GM19463 (cell line): Measurements from ENCODE around the gene NLRC5.
"Not testable (repeated sequence)": the region's sequence is repeated elsewhere in the genome, so short reads cannot be mapped to it uniquely, and the experiment has no call there.

Experiments
- ATAC-seq: cut with Tn5 transposase; IDR thresholded peaks from one replicate; pipeline ENCODE4 v1.9.1; 2021; ENCODE audit warnings: mild to moderate bottlenecking, moderate library complexity; ENCODE audit not compliant: unreplicated experiment

Gene NLRC5

DNA sequence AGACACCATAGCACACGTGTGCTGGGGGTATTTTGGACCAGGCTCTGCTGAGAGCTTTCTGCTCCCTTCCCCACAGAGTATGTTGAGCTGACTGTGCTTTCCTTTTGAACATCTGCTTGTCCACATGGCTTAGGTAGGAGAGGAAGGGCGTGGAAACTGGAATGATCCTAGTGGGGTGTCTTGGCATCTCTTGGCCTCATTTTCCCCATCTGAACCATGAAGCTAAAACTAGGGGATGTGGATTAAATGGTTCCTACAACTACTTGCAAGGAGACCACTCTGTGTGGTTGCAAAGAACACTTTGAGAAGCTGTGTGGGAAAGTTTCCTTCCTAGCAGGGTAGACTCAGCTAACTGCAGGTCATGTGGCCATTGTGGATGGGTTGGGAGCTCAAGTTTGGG lies 6.7 kb upstream of the NLRC5 start:
- no peak for ATAC-seq

DNA sequence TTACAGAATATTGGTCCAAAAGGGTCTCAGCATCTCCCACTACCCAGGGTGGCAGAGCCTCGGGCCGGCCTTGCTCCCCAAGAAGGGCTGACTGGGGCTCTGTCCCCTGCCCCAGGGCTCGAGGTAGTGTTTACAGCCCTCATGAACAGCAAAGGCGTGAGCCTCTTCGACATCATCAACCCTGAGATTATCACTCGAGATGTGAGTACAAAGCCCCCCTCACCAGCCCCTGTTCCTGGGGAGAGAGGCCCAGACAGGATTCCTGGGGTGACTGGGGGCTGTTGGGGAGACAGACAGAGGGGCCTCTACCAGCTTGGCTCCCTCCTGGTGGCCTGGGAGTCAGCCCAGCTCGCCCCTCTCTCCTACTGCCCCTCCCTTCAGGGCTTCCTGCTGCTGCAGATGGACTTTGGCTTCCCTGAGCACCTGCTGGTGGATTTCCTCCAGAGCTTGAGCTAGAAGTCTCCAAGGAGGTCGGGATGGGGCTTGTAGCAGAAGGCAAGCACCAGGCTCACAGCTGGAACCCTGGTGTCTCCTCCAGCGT lies 6.1 kb upstream of the NLRC5 start:
- no peak for ATAC-seq

DNA sequence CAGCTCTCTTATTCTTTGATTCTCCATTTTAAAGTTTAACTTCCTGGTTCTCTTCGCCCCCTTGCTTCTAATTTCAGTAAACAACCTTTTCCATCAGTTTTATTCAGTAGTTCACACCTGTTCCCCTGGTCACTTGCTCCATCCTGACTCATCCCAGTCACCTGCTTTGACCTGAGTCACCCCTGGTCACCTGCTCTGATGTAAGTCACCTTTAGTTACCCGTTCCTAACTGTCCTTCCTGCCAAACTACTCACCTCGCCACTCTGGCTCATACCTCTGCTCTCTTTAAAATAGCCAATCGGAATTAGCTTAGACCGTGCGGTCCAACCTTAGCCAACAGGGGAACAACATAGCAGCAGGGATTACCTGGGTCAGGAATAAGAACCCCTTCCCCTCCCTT lies 4.7 kb upstream of the NLRC5 start:
- no peak for ATAC-seq

DNA sequence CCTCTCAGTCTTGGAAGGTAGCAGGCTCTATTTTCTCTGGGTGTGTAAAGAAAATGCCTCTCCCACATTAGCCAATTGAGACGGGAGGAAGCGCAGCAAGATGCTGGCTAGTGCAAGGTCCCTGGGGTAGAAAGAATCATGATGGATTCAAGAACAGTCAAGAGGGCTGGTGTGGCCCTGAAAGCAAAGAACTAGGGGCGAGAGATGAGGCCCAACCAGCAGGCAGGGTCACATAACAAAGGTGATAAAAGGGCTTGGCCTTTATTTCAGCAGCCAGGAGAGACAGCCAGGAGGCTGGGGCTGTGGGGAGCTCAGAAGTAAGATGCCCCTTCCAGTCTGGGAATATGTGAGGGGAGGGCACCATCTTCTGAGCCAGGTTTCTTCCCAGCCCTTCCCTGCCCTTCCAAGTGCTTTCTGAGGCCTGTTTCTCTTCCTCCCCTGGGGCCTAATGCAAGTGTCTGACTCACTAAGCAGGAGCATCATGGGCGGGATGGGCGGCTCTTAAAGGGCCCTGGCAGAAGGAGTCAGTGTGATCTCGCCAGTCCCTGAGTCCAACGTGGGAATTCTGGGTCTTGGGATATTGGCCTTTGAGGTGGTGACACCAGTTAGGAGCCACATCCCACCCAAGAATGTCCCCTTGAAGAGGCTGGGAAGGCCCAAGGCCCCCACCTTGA lies 3.9 kb upstream of the NLRC5 start:
- no peak for ATAC-seq

DNA sequence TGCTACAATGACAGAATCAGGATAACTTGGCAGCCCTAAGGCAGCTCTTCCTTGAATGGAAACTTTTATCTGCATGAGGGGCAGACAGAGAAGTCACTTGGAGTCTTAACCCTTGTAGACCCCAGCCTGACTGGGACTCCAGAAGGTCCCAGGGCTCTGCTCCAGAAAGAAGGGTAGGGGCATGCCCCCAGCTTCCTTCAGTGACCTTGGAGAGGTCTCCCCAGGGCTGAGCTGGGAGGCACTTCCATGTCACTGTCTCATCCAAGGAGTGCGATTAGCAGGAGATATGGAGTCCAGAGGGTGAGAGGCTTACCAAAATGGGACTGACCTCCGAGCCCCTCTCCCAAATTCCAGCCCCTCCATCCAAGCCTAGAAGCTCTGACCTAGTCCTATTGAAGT lies 3.4 kb upstream of the NLRC5 start:
- no peak for ATAC-seq

DNA sequence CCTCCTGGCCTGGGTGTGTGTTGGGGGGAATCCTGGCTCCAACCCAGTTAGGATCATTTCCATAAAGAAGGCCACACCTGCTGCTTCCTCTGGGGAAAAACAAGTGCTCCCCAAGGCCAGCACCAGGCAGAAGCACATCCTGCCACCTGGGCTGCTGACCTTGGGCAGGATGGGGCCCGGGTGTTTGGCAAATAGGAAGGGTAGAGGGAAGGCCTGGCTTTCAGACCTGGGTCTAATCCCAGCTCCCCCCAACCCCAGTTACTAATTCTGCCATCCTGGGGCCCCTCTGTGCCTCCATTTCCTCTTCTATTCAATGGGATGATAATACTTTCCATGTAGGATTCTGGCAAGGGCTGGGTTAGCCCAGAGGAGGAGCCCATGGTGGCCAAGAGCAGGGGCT lies 3.0 kb upstream of the NLRC5 start:
- no peak for ATAC-seq

DNA sequence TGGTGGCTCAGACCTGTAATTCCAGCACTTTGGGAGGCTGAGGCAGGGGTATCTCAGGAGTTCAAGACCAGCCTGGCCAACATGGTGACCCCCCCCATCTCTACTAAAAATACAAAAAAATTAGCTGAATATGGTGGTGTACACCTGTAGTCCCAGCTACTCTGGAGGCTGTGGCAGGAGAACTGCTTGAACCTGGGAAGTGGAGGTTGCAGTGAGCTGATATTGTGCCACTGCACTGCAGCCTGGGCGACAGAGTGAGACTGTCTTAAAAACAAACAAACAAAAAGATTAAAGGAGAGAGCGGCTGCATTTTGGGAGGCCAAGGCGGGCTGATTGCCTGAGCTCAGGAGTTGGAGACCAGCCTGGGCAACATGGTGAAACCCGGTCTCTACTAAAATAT lies 2.4 kb upstream of the NLRC5 start:
- not testable (repeated sequence) for ATAC-seq

DNA sequence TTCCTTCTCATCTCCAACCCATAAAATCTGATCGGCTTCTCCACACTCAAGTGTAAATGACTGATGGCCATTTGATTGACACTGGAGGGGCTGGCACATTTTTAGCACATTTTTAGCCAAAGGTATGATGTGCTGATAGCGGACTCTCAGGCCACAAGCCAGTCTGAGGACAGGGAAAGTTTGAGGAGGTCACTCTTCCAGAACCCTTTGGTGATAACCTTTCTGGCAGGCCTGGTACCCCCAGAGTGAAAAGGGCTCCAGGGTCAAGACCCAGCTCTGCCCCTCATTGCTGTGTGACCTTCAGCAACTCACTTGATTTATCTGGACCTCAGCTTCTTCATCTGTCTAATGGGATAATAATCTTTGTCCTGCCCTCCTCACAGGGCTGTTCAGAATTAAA lies 1.7 kb upstream of the NLRC5 start:
- no peak for ATAC-seq

DNA sequence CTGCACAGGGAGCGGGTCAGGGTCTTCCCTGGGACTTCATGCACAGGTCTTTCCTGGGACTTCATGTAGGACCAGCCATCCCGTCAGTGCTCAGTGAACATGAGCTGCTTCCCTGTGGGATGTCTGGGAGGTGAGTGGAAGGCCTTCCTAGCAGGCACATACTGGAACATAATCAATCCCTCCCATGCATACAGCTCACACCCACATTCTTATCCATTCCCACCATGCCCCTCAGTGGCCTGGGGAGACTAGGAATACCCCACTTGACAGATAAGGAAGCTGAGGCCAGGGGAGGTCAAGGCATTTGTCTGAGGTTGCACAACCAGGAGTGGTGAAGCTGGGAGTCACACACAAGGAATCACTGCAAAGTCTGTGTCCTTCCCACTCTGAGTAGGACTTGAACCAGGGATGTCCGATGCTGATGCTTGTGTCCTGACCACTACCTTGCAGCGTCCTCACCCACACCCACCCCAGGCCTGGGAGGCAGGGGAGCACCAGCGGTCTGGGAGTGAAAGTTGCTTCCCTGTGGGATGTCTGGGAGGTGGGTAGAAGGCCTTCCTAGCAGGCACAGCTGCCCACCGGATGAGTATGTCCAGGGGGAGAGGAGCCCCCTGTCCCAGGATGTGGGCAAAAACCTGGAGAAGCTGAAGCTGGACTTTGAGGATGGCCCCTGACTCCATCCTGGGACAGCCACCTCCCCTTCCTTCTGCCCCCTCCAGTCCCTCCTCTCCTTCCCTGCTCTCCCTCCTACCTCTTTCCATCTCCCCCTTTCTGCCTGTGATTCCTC lies 1.0 kb upstream of the NLRC5 start:
- no peak for ATAC-seq

DNA sequence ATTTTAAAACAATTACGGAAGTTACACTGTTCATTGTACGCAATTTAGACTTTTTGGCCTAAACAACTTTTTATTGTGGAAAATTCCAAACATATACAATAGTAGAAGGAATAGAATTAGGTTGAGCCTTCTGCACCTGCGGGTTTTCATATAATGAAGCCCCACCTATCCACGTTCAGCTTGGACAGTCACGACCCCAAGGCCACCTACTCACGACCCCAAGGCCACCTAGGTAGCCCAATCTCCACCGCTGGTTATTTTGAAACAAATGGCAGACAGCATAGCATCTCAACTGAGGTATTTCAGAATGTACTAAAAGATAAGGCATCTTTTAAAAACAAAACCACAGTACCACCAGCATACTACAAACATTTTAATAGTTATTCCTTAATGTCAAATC lies 631 bp downstream of the NLRC5 start:
- no peak for ATAC-seq

DNA sequence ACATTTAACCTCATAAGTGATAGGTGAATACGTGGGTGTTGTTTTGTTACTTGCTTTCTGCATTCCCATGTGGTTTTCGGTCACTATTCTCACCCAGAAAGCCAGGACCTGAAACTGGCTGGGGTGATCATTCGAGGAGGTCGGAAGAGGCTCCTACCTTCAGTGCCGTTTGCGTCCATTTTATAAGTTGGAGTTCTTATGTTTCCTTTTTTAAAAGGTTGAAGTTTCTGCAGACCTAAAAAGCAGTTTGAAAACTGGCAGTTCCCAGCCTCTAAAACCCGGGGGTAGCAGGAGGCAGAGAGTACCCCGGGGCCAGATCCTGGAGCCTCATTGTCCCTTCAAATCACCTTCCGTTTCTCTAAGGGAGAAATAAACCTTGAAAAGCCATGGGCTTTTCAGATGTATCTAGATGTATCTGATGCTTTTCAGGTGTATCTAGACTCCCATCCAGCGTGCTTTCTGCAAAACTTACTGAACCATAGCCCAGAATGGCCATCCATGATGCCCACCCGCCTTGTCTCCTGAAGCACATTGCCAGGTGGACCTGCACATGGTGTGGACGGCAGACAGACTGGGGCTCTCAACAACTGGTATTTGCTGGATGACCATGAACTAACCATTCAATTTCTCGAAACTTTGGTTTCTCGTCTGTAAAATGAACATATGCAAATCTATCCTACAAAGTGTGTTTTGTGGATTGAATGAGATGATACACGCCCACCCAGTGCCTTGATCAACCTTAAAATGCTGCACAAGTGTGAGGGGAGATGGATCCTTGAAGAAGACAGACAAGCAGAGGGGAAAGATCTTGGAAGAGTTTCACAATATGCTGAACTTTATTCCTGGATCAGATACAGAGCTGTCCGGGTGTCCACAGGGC lies 1.3 kb downstream of the NLRC5 start:
- ATAC-seq = no peak

DNA sequence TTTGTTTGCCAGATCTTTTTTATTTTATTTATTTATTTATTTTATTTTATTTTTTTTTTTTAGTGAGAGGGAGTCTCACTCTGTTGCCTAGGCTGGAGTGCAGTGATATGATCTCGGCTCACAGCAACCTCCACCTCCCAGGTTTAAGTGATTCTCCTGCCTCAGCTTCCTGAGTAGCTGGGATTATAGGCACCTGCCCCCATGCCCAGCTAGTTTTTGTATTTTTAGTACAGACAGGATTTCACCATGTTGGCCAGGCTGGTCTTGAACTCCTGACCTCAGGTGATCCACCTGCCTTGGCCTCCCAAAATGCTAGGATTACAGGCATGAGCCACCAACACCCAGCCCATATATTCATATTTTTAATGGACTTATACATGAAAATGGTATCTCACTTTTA lies 3.1 kb downstream of the NLRC5 start:
- not testable (repeated sequence) for ATAC-seq

DNA sequence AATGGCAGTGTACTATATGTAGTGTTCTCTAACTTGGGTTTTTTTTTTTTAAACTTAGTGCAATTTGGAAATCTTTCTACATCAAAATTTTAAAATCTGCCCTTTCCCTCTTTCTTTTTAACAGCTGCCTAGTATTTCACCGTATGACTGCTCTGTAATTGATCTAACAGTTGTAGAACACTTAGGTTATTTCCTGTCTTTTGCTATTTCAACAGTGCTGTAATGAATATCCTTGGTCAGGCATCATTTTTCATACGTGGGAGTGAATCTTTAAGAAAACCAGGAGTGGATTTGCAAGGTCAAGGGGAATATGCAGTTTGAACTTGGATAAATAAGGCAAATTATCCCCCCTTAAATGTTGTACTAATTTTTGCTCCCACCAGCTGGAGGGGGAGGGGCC lies 3.8 kb downstream of the NLRC5 start:
- no peak for ATAC-seq

DNA sequence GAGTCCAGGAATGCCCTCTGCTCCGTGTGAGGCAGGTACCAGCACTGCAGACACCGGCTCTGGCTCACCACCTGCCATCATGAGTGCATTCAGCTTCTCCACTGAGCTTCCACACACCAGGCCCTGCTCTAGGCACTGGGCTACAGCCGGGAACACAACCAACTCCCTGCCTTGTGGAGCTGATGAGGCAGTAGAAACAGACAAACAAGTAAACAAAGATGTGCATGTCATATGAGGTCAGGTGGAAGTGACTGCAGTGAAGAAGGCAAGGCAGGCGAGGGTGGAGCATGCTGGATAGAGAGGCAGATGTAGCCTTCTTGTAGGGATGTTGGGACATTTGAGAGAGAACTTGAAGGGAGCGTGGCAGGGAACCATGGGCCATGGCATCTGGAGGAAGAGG lies 5.0 kb downstream of the NLRC5 start:
- ATAC-seq = no peak

DNA sequence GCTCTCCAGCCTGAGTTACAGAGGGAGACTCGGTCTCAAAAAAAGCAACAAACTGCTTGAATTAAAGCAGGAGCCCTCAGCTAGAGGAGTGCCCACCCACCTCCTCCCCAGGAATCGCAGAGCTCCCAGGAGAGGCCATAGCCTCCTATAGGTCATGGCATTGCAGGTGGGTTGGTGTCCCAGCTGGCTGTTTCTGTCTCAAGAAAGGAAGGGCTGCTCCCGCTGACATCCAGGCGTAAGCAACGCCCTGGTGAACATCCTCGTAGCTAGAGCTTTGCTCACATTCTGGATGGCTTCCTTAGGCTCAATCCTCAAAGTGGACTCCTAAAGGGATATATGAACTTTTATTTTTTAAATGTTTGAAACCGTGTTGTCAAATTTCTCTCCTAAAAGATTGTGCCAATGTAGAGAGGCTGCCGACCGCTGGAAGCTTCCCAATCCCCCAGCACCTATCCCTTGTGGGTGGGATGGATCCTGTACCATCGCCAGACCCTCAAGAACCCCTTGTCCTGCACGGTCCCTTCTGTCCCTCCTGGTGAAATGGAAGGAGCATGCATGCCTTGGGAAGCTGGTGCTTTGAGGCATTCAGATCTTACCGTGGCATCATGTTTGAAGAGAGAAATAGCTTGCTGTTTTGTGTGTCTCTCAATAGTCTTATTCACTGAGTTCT lies 5.9 kb downstream of the NLRC5 start:
- no peak for ATAC-seq

DNA sequence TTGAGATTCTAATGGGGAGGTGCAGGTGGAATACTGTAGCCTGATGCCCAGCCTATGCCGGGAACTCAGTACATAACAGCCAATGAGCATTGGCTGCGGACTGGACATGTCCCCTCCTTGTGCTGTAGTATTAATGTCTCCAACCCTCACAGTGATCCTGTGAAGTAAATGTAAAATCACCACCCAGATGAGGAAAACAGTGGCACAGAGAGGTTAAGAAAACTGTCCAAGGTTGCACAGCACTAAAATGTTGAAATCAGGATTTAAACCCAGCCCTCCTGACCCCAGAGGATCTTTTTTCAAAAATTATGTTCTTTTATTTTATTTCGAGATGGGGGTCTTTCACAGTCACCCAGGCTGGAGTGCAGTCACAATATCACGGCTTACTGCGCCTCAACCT lies 7.9 kb downstream of the NLRC5 start:
- ATAC-seq = no peak

DNA sequence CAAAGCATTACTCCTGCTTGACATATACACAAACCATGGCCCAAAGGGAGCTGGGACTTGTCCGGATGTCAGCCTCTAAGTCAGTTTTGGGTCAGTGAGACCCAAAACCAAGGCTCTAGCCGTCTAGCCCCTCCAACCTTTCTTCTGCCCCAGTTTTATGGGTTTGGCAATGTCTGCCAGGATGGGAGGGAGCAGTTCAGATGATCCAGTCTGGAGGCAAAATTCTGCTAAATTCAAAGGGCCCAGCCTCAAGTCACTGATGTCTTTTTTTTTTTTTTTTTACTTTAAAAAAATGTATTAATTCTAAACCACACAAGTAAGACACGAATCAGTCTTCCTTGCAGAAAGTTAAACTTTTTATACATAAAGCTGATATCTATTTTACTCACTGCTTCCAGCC lies 8.6 kb downstream of the NLRC5 start:
- no peak for ATAC-seq

DNA sequence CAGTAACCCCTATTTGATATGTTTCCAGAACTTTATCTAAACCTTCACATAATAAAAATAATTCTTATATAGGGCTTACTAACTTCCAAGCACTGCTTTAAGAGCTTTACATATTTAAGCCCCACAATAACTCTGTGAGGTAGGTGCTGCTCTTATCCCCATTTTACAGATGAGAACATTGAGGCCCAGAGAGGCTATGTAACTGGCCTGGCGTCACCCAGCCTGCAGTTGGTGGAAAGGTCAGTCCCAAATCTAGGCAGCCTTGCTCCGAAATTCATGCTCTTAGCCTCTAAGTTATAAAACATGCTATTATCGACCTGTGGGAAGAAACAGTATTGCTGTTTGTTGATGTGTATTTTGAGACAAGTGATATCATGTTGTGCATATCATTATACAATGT lies 9.0 kb downstream of the NLRC5 start:
- ATAC-seq = no peak

DNA sequence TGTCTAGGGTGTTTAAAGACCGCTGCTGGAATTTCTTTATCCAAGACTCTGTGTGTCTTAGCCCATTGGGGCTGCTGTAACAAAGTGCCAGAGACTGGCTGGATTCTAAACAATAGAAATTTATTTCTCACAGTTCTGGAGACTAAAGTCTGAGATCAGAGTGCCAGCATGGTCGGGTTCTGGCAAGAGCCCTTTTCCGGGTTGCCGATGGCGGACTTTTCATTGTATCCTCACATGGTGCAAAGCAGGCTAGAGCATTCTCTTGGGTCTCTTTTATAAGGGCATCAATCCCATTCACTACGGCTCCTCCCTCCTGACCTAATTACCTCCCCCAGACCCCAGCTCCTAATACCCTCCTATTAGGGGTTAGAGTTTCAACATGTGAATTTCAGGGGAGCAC lies 9.5 kb downstream of the NLRC5 start:
- ATAC-seq = no peak

DNA sequence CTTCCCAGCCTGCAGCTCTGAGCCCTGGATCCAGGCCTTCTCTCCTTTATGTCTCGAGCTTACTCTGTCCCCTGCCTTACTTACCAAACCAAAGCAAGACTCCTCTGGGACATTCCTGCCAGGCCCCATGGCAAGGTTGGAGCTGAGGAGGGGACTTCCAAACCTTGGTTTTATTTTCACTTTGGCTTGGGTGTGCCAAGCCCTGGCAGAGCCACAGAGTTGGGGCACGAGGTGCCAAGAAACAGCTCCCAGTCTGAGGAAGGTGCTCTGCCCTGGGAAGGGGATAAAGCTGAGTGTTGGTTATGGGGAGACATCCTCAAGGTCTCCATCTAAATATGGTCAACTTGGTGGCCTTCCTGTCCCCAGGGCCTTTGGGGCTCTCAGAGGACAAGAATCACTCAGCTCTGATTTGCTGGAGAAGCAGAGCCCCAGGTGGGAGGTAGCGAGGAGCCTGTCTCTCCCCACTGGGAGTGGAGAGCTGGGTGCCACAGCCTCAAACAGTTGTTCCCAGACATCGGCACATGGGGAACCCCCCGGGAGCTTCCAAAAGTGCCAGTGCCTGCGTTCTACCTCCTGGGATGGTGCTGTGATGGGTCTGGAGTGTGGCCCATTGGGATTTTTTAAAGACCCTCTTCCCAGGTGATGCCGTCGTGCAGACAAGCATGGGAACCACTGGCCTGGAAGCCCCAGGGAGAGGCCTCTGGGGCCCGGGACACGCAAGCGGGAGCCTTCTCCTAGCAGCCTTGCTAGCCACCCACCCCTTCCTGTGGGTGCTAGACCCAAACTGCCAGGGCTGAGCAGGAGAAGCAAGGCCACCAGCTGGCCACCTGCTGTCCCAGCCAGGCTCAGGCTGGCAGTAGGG lies 10.3 kb downstream of the NLRC5 start:
- no peak for ATAC-seq
